HepG2 (cell line): ENCODE results near the gene CACNG5. TPM values are rescaled to one million over a fixed set of nuclear protein-coding genes. Genes with fewer than 3 reads are reported as not detected.

ENCODE experiments used
- ATAC-seq: fragments of 200-7000 bp; cut with Tn5 transposase; 3 replicates; pipeline ENCODE4 v1.9.1; 2020; ENCODE audit warnings: mild to moderate bottlenecking, moderate library complexity
- BruUV-seq: library from RNA; stranded (reverse); fragments of 400-500 nt; replicated peaks from 2 replicates; lab custom pipeline; 2021; lab: Mats Ljungman, UMichigan
- CTCF ChIA-PET: fragments of 300-600 bp; formaldehyde crosslinking; extraction: SDS; loops from one replicate; lab custom pipeline; 2021; ENCODE audit warnings: low total read pairs, inconsistent platforms, low intra/inter-chr PET ratio; lab: Yijun Ruan, JAX
- POLR2A ChIA-PET: fragments of 350-600 bp; sonication (Branson Sonifier 250); formaldehyde crosslinking; loops from one replicate; lab custom pipeline; 2020; ENCODE audit warnings: antibody characterized with exemption, inconsistent platforms; lab: Yijun Ruan, JAX
- DNase-seq: peaks from one replicate; pipeline ENCODE4 v3.0.0-alpha.2; 2015; ENCODE audit warnings: low spot score
- FAIRE-seq: peaks from 3 replicates; lab custom pipeline; 2011; peaks lifted over from hg19 to GRCh38; lab: Jason Lieb, UNC
- H2AFZ ChIP-seq: one replicate; pipeline ENCODE4 v1.6.1; 2011; ENCODE audit warnings: low read length, inconsistent platforms
- H3K27ac ChIP-seq: fragments of 300-600 bp; 3 replicates; pipeline ENCODE4 v1.8.0; 2011; ENCODE audit warnings: mixed run types, mild to moderate bottlenecking, mixed read lengths, low read length, inconsistent platforms; ENCODE audit not compliant: insufficient read depth; ENCODE audit errors: extremely low read length
- H3K27me3 ChIP-seq, 2 experiments: fragments of 200-600 bp in 1 of 2; 2 replicates in 1 of 2; 3 replicates in 1 of 2; pipeline versions ENCODE4 v1.6.0 to v1.8.0; 2011; ENCODE audit warnings: low read length in 2 of 2, mild to moderate bottlenecking in 2 of 2, moderate library complexity in 2 of 2, inconsistent platforms in 1 of 2; ENCODE audit not compliant: insufficient read depth in 2 of 2, control insufficient read depth in 1 of 2
- H3K36me3 ChIP-seq, 2 experiments: fragments of 200-600 bp in 1 of 2; replicated peaks in 1 of 2; 2 replicates in 1 of 2; 3 replicates in 1 of 2; pipeline versions ENCODE4 v1.5.1 to v1.8.0; 2011; ENCODE audit warnings: low read length in 2 of 2, inconsistent platforms in 1 of 2; ENCODE audit not compliant: insufficient read depth in 2 of 2, control insufficient read depth in 1 of 2
- H3K4me1 ChIP-seq: 2 replicates; pipeline ENCODE4 v1.5.1; 2012; ENCODE audit warnings: low read length, inconsistent platforms; ENCODE audit not compliant: insufficient read depth
- H3K4me2 ChIP-seq: 2 replicates; pipeline ENCODE4 v1.6.0; 2011; ENCODE audit warnings: low read depth, low read length, inconsistent platforms
- H3K4me3 ChIP-seq, 3 experiments: fragments of 200-600 bp in 1 of 3; sonication (generic), shearing (Covaris generic) in 1 of 3; replicated peaks in 1 of 3; 2 replicates each; pipeline ENCODE4 v1.5.1; 2011 to 2016; ENCODE audit warnings: low read length in 3 of 3, inconsistent platforms in 2 of 3, low read depth in 2 of 3, mild to moderate bottlenecking in 2 of 3, control low read depth in 1 of 3, mixed read lengths in 1 of 3; ENCODE audit not compliant: insufficient read depth in 1 of 3
- H3K79me2 ChIP-seq: one replicate; pipeline ENCODE4 v1.6.1; 2011; ENCODE audit warnings: low read length, inconsistent platforms; ENCODE audit not compliant: insufficient read depth
- H3K9ac ChIP-seq: 2 replicates; pipeline ENCODE4 v1.6.0; 2011; ENCODE audit warnings: mild to moderate bottlenecking, low read depth, low read length, inconsistent platforms; ENCODE audit not compliant: insufficient read depth
- H3K9me3 ChIP-seq: 2 replicates; pipeline ENCODE4 v1.5.1; 2012; ENCODE audit warnings: mild to moderate bottlenecking, low read length
- H4K20me1 ChIP-seq: 2 replicates; pipeline ENCODE4 v1.6.0; 2011; ENCODE audit warnings: inconsistent platforms, mild to moderate bottlenecking, low read length, moderate library complexity; ENCODE audit not compliant: insufficient read depth
- ASH2L ChIP-seq: fragments of 300-600, 200-600 bp; sonication (generic); IDR thresholded peaks from 2 replicates; pipeline ENCODE4 v1.7.0; 2017; ENCODE audit warnings: low read depth, mild to moderate bottlenecking, moderate library complexity, mixed read lengths, low read length; ENCODE audit not compliant: insufficient read length
- CCAR2 ChIP-seq: fragments of 200-400 bp; formaldehyde crosslinking; optimal IDR thresholded peaks from 2 replicates; pipeline ENCODE3; 2018; ENCODE audit warnings: low read depth, mild to moderate bottlenecking, low read length, moderate library complexity
- DR1 ChIP-seq: sonication (generic); formaldehyde crosslinking; IDR thresholded peaks from 2 replicates; pipeline ENCODE4 v1.8.0; 2021; ENCODE audit warnings: mild to moderate bottlenecking, missing genetic modification reagents, inconsistent platforms
- HMG20B ChIP-seq: conservative IDR thresholded peaks from 2 replicates; pipeline ENCODE4 v1.6.1; 2016; ENCODE audit warnings: missing genetic modification reagents, missing compliant biosample characterization
- NCOA5 ChIP-seq: sonication (generic); formaldehyde crosslinking; IDR thresholded peaks from 2 replicates; pipeline ENCODE4 v1.4.0; 2020; ENCODE audit warnings: missing genetic modification reagents
- NCOR1 ChIP-seq: fragments of 200-600 bp; sonication (generic); IDR thresholded peaks from 2 replicates; pipeline ENCODE4 v1.7.0; 2017; ENCODE audit warnings: antibody characterized with exemption, low read length, borderline replicate concordance
- SAP130 ChIP-seq: IDR thresholded peaks from 2 replicates; pipeline ENCODE4 v1.6.1; 2016; ENCODE audit warnings: low read depth
- SMARCE1 ChIP-seq: fragments of 450-650 bp; IDR thresholded peaks from 2 replicates; pipeline ENCODE4 v1.6.1; 2017; ENCODE audit warnings: borderline replicate concordance
- SNAPC2 ChIP-seq: sonication (generic); formaldehyde crosslinking; IDR thresholded peaks from 2 replicates; pipeline ENCODE4 v1.8.1; 2022; ENCODE audit warnings: mild to moderate bottlenecking, missing genetic modification reagents
- SPEN ChIP-seq: sonication (generic); formaldehyde crosslinking; IDR thresholded peaks from 2 replicates; pipeline ENCODE4 v1.5.1; 2020; ENCODE audit warnings: low read depth, mild to moderate bottlenecking, missing genetic modification reagents
- ZNF274 ChIP-seq: sonication (generic); formaldehyde crosslinking; IDR thresholded peaks from 2 replicates; pipeline ENCODE4 v1.5.1; 2020; ENCODE audit warnings: mild to moderate bottlenecking, missing genetic modification reagents
- ZNF382 ChIP-seq: sonication (generic); formaldehyde crosslinking; IDR thresholded peaks from 2 replicates; pipeline ENCODE4 v1.5.0; 2020; ENCODE audit warnings: missing genetic modification reagents, mild to moderate bottlenecking, borderline replicate concordance
- ZNF501 ChIP-seq: sonication (generic); formaldehyde crosslinking; IDR thresholded peaks from 2 replicates; pipeline ENCODE4 v1.5.1; 2020; ENCODE audit warnings: mild to moderate bottlenecking, moderate library complexity, missing genetic modification reagents
- ZNF614 ChIP-seq: IDR thresholded peaks from 2 replicates; pipeline ENCODE4 v1.6.1; 2018; ENCODE audit warnings: missing biosample characterization, missing genetic modification reagents, inconsistent platforms, borderline replicate concordance
- WGBS: methylation state at CpG from one replicate; pipeline ENCODE4 v1.1.6; 2017; ENCODE audit warnings: low lambda C conversion rate; 5-methylcytosine and 5-hydroxymethylcytosine counted together
- in situ Hi-C: cut with HindIII; loops from 2 replicates; pipeline ENCODE4 v1.10.0; 2017; ENCODE audit warnings: low pct_unique_long_range_greater_than_20kb; ENCODE audit not compliant: extremely low pct_ligation_motif_present
- intact Hi-C: fragments of 100-400 bp; cut with micrococcal nuclease; formaldehyde crosslinking; loops from one replicate; pipeline ENCODE4 v1.10.0; 2022; ENCODE audit not compliant: unreplicated experiment
- polyA plus RNA-seq, 8 experiments: library from polyadenylated mRNA; depleted of rRNA in 3 of 8; stranded (reverse) in 7 of 8; unstranded in 1 of 8; fragments of >200 nt; fragmentation: Illumina TruSeq in 4 of 8; extraction: Trizol in 4 of 8; gene quantifications; 2 replicates each; pipeline versions ENCODE4 v1.2.1 to v1.2.3, GENCODE V29; 2011 to 2016; ENCODE audit warnings: low read depth in 4 of 8, missing spikeins in 1 of 8, mixed read lengths in 1 of 8; ENCODE audit not compliant: insufficient read depth in 1 of 8
- total RNA-seq, 5 experiments: library from RNA; depleted of rRNA; stranded (reverse); fragments of >200 nt; fragmentation: Illumina TruSeq; extraction: Trizol; gene quantifications; 2 replicates each; pipeline ENCODE4 v1.2.3, GENCODE V29; 2016; ENCODE audit warnings: low read depth in 1 of 5
- TF ChIP-seq, protein P1 (sequence below): sonication (generic); formaldehyde crosslinking; IDR thresholded peaks from 2 replicates; pipeline ENCODE4 v1.9.0; 2022; ENCODE audit warnings: missing genetic modification reagents, mild to moderate bottlenecking, borderline replicate concordance
- TF ChIP-seq, protein P2 (sequence below): sonication (generic); formaldehyde crosslinking; IDR thresholded peaks from 2 replicates; pipeline ENCODE4 v1.8.1; 2023; ENCODE audit warnings: mild to moderate bottlenecking, missing genetic modification reagents, borderline replicate concordance
- TF ChIP-seq, protein P3 (sequence below): sonication (generic); formaldehyde crosslinking; IDR thresholded peaks from 2 replicates; pipeline ENCODE4 v1.9.0; 2021; ENCODE audit warnings: missing genetic modification reagents, borderline replicate concordance

CACNG5 gene
- total and polyA plus RNA-seq, 2 of the 13 experiments (the other 11 are each of a cell fraction or from before 2014, with no cell fraction given), result not detected

GRCh38 chr17:66814570-66814969 lies 20.3 kb upstream of the CACNG5 start:
- Histone ChIP-seq H3K4me1 (peaks cover 18% of the 10 kb centered on the region), H3K9me3 (peaks cover 12% of the 10 kb centered on the region), H4K20me1 (no peaks in the 10 kb centered on the region), H3K27me3 (no peaks in the 10 kb centered on the region), H2AFZ (no peak overlapping the region), H3K36me3 (no peaks in the 10 kb centered on the region), H3K9ac (no peak overlapping the region), H3K79me2 (no peaks in the 10 kb centered on the region), H3K4me3 (no peak overlapping the region), H3K27ac (no peak overlapping the region), H3K4me2 (no peak overlapping the region)
- ChIA-PET POLR2A (no interaction called here), CTCF (no interaction called here)
- FAIRE-seq (no peak), DNase-seq (no peak), ATAC-seq (no peak)
- intact Hi-C loops (no loop called here), in situ Hi-C loops (no loop called here)
- TF ChIP-seq NCOA5 (CRISPR knock-in tag), result no peak
- WGBS, result 16% methylated on average over 5 of the region's 5 CpGs
- BruUV-seq, result no TSS peak

DNA sequence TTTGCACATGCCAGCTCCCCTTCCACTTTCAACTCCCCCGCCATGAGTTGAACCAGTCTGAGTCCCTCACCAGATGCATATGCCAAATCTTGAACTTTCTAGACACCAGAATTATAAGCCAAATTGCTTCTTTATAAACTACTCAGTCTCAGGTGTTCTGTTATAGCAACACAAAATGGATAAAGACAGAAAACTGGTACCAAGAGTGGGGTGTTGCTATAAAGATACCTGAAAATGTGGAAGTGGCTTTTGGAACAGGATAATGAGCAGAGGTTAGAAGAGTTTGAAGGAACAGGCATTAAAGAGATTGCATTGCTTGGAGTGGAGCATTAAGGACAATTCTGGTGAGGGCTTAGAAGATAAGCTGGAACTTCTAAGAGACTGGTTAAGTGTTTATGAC lies 17.2 kb upstream of the CACNG5 start:
- peaks cover 12% of the 10 kb centered on the region for H3K9me3 ChIP-seq
- CTCF ChIA-PET, result no interaction called here
- H3K4me1 ChIP-seq, result peaks cover 8% of the 10 kb centered on the region; the same call in 1 of the 2 replicates
- no peak for DNase-seq
- H3K79me2 ChIP-seq, result no peaks in the 10 kb centered on the region
- no peak for ATAC-seq
- H3K9ac ChIP-seq, result no peak overlapping the region
- BruUV-seq, result no TSS peak
- H2AFZ ChIP-seq, result no peak overlapping the region
- in situ Hi-C loops (no loop called here), intact Hi-C loops (no loop called here)
- H4K20me1 ChIP-seq, result no peaks in the 10 kb centered on the region
- no peak overlapping the region for H3K27ac ChIP-seq
- H3K4me3 ChIP-seq, result no peak overlapping the region
- FAIRE-seq, result no peak
- H3K27me3 ChIP-seq, result 0 out of 5 replicates have a peak, but pooled peaks cover 0 to 4% of the 10 kb centered on the region in 2 experiments
- no peaks in the 10 kb centered on the region for H3K36me3 ChIP-seq
- POLR2A ChIA-PET, result no interaction called here
- no peak overlapping the region for H3K4me2 ChIP-seq
- WGBS, result 50% methylated on average over 1 of the region's 1 CpG
- no peak for TF ChIP-seq SNAPC2 (CRISPR knock-in tag)
- no peak for TF ChIP-seq NCOR1
- TF ChIP-seq, protein P1, sequence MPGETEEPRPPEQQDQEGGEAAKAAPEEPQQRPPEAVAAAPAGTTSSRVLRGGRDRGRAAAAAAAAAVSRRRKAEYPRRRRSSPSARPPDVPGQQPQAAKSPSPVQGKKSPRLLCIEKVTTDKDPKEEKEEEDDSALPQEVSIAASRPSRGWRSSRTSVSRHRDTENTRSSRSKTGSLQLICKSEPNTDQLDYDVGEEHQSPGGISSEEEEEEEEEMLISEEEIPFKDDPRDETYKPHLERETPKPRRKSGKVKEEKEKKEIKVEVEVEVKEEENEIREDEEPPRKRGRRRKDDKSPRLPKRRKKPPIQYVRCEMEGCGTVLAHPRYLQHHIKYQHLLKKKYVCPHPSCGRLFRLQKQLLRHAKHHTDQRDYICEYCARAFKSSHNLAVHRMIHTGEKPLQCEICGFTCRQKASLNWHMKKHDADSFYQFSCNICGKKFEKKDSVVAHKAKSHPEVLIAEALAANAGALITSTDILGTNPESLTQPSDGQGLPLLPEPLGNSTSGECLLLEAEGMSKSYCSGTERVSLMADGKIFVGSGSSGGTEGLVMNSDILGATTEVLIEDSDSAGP (CRISPR knock-in tag), result no peak
- no peak for TF ChIP-seq ZNF501 (CRISPR knock-in tag)
- TF ChIP-seq ZNF382 (CRISPR knock-in tag), result no peak
- TF ChIP-seq CCAR2, result no peak
- TF ChIP-seq ZNF614, result no peak
- TF ChIP-seq SAP130 (CRISPR knock-in tag), result no peak
- TF ChIP-seq ZNF274, result no peak
- TF ChIP-seq, protein P2, sequence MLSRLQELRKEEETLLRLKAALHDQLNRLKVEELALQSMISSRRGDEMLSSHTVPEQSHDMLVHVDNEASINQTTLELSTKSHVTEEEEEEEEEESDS (CRISPR knock-in tag), result no peak
- TF ChIP-seq DR1 (CRISPR knock-in tag), result no peak
- no peak for TF ChIP-seq SMARCE1
- TF ChIP-seq, protein P3, sequence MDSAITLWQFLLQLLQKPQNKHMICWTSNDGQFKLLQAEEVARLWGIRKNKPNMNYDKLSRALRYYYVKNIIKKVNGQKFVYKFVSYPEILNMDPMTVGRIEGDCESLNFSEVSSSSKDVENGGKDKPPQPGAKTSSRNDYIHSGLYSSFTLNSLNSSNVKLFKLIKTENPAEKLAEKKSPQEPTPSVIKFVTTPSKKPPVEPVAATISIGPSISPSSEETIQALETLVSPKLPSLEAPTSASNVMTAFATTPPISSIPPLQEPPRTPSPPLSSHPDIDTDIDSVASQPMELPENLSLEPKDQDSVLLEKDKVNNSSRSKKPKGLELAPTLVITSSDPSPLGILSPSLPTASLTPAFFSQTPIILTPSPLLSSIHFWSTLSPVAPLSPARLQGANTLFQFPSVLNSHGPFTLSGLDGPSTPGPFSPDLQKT, result no peak
- no peak for TF ChIP-seq SPEN (CRISPR knock-in tag)
- no peak for TF ChIP-seq HMG20B (CRISPR knock-in tag)
- no peak for TF ChIP-seq ASH2L
